GM12878 (cell line): Measurements from ENCODE around the gene LMF1. TPM values are rescaled to one million over a fixed set of nuclear protein-coding genes. Genes with fewer than 3 reads are reported as not detected.

Source experiments
- ATAC-seq: fragments of 200-7000 bp; cut with Tn5 transposase; 3 replicates; pipeline ENCODE4 v1.9.1; 2020; ENCODE audit warnings: mild to moderate bottlenecking, moderate library complexity
- BruUV-seq: library from RNA; stranded (reverse); fragments of 400-500 nt; replicated peaks from 2 replicates; lab custom pipeline; 2021; lab: Mats Ljungman, UMichigan
- CTCF ChIA-PET: fragments of 300-600 bp; sonication (Branson Sonifier 250); formaldehyde crosslinking; extraction: SDS; loops from one replicate; lab custom pipeline; 2021; ENCODE audit warnings: inconsistent platforms; lab: Yijun Ruan, JAX
- POLR2A ChIA-PET: fragments of 350-600 bp; formaldehyde crosslinking; extraction: SDS; loops from one replicate; lab custom pipeline; 2021; ENCODE audit warnings: inconsistent platforms; lab: Charles Lee
- RAD21 ChIA-PET: fragments of 300-600 bp; sonication (Branson Sonifier 250); formaldehyde crosslinking; loops from one replicate; lab custom pipeline; 2023; ENCODE audit warnings: antibody characterized with exemption; ENCODE audit not compliant: unreplicated experiment; lab: Charles Lee
- SMC1A ChIA-PET: fragments of 300-600 bp; sonication (Branson Sonifier 250); formaldehyde crosslinking; loops from one replicate; lab custom pipeline; 2023; ENCODE audit not compliant: unreplicated experiment, uncharacterized antibody; lab: Charles Lee
- DNase-seq: peaks from one replicate; pipeline ENCODE4 v3.0.0-alpha.2; 2011; ENCODE audit warnings: low read depth, low spot score
- FAIRE-seq: peaks from 3 replicates; lab custom pipeline; 2011; peaks lifted over from hg19 to GRCh38; lab: Jason Lieb, UNC
- H2AFZ ChIP-seq: 2 replicates; pipeline ENCODE4 v1.6.0; 2011; ENCODE audit warnings: low read depth, low read length, control low read depth; ENCODE audit not compliant: control insufficient read depth
- H3K27ac ChIP-seq: 2 replicates; pipeline ENCODE4 v1.5.1; 2011; ENCODE audit warnings: control low read depth; ENCODE audit not compliant: control insufficient read depth, insufficient read depth
- H3K27me3 ChIP-seq, 2 experiments: replicated peaks in 1 of 2; 2 replicates each; pipeline versions ENCODE4 v1.6.0 to v1.6.1; 2011; ENCODE audit warnings: low read length in 1 of 2; ENCODE audit not compliant: control insufficient read depth in 2 of 2, insufficient read depth in 2 of 2
- H3K36me3 ChIP-seq, 2 experiments: 2 replicates each; pipeline ENCODE4 v1.5.1; 2011; ENCODE audit warnings: low read length in 1 of 2; ENCODE audit not compliant: control insufficient read depth in 2 of 2, insufficient read depth in 2 of 2
- H3K4me1 ChIP-seq: 2 replicates; pipeline ENCODE4 v1.6.1; 2011; ENCODE audit warnings: mild to moderate bottlenecking, low read length, moderate library complexity, mixed read lengths; ENCODE audit not compliant: control insufficient read depth, insufficient read depth
- H3K4me2 ChIP-seq: 2 replicates; pipeline ENCODE4 v1.6.0; 2011; ENCODE audit warnings: control low read depth; ENCODE audit not compliant: control insufficient read depth, insufficient read depth
- H3K4me3 ChIP-seq: fragments of 200-600 bp; sonication (generic); 2 replicates; pipeline ENCODE4 v1.5.1; 2016
- H3K79me2 ChIP-seq: 2 replicates; pipeline ENCODE4 v1.6.0; 2011; ENCODE audit warnings: low read length; ENCODE audit not compliant: control insufficient read depth, insufficient read depth
- H3K9ac ChIP-seq: 2 replicates; pipeline ENCODE4 v1.8.0; 2011; ENCODE audit warnings: low read length, control low read depth, mixed read lengths; ENCODE audit not compliant: control insufficient read depth, insufficient read depth
- H3K9me3 ChIP-seq: replicated peaks from 3 replicates; pipeline ENCODE4 v1.5.1; 2011; ENCODE audit warnings: mild to moderate bottlenecking, low read length; ENCODE audit not compliant: control insufficient read depth, insufficient read depth
- H4K20me1 ChIP-seq: 2 replicates; pipeline ENCODE4 v1.6.0; 2011; ENCODE audit not compliant: control insufficient read depth, insufficient read depth
- ASH2L ChIP-seq: fragments of 300-600, 200-600 bp; sonication (generic); IDR thresholded peaks from 2 replicates; pipeline ENCODE4 v1.6.1; 2017; ENCODE audit warnings: low read depth, mild to moderate bottlenecking, borderline replicate concordance
- BCL11A ChIP-seq: IDR thresholded peaks from 2 replicates; pipeline ENCODE4 v1.6.1; 2011; ENCODE audit warnings: low read depth, low read length
- BMI1 ChIP-seq: fragments of 450-650 bp; IDR thresholded peaks from 2 replicates; pipeline ENCODE4 v1.6.1; 2016; ENCODE audit warnings: mild to moderate bottlenecking, moderate library complexity, borderline replicate concordance
- CBX5 ChIP-seq: sonication (generic); IDR thresholded peaks from 2 replicates; pipeline ENCODE4 v1.6.1; 2016; ENCODE audit warnings: low read depth, moderate library complexity, mild to moderate bottlenecking, inconsistent platforms
- FOXK2 ChIP-seq: fragments of 450-650 bp; IDR thresholded peaks from 2 replicates; pipeline ENCODE4 v1.6.1; 2017; ENCODE audit warnings: mild to moderate bottlenecking, moderate library complexity
- HDGF ChIP-seq: fragments of 450-650 bp; IDR thresholded peaks from 2 replicates; pipeline ENCODE4 v1.6.1; 2016; ENCODE audit warnings: antibody characterized with exemption
- IKZF1 ChIP-seq: fragments of 450-650 bp; conservative IDR thresholded peaks from 2 replicates; pipeline ENCODE4 v1.6.1; 2017; ENCODE audit warnings: antibody characterized with exemption, mild to moderate bottlenecking
- LARP7 ChIP-seq: fragments of 450-650 bp; IDR thresholded peaks from 2 replicates; pipeline ENCODE4 v1.6.1; 2017; ENCODE audit warnings: mild to moderate bottlenecking
- NR2C2 ChIP-seq: IDR thresholded peaks from 2 replicates; pipeline ENCODE4 v1.6.1; 2011; ENCODE audit warnings: borderline replicate concordance, low read depth; ENCODE audit not compliant: control insufficient read depth, insufficient read length
- NRF1 ChIP-seq: conservative IDR thresholded peaks from 2 replicates; pipeline ENCODE4 v1.6.1; 2011; ENCODE audit warnings: mild to moderate bottlenecking, low read depth, low read length, improper control_type of control experiment
- POLR2A ChIP-seq: IDR thresholded peaks from 2 replicates; pipeline ENCODE4 v1.6.1; 2011; ENCODE audit warnings: low read depth, mild to moderate bottlenecking, low read length
- RAD51 ChIP-seq: fragments of 450-650 bp; IDR thresholded peaks from 2 replicates; pipeline ENCODE4 v1.6.1; 2016; ENCODE audit warnings: moderate library complexity, mild to moderate bottlenecking, inconsistent platforms
- SMC3 ChIP-seq: IDR thresholded peaks from 2 replicates; pipeline ENCODE4 v1.6.1; 2011; ENCODE audit warnings: low read length, improper control_type of control experiment, borderline replicate concordance
- STAT1 ChIP-seq: fragments of 450-650 bp; conservative IDR thresholded peaks from 2 replicates; pipeline ENCODE4 v1.6.1; 2014; ENCODE audit warnings: antibody characterized with exemption, mild to moderate bottlenecking
- ZSCAN29 ChIP-seq: fragments of 450-650 bp; IDR thresholded peaks from 2 replicates; pipeline ENCODE4 v1.6.1; 2017; ENCODE audit warnings: mild to moderate bottlenecking, moderate library complexity
- WGBS: methylation state at CpG from one replicate; pipeline ENCODE4 v1.1.6; 2016; ENCODE audit warnings: low lambda C conversion rate; ENCODE audit not compliant: insufficient replicate concordance, insufficient coverage; ENCODE audit errors: missing lambda C conversion rate; 5-methylcytosine and 5-hydroxymethylcytosine counted together
- in situ Hi-C: fragments of 300-500 bp; cut with MboI; formaldehyde crosslinking; loops from 9 replicates; pipeline ENCODE4 v1.14.3; 2018; ENCODE audit warnings: mixed read lengths
- intact Hi-C: fragments of 100-400 bp; cut with micrococcal nuclease; formaldehyde crosslinking; loops from one replicate; pipeline ENCODE4 v1.14.2; 2022; ENCODE audit not compliant: unreplicated experiment
- polyA plus RNA-seq, 11 experiments: library from polyadenylated mRNA; depleted of rRNA in 4 of 11; unstranded in 6 of 11; stranded (reverse) in 5 of 11; fragments of >200 nt; fragmentation: Nextera tagmentation in 4 of 11; fragmentation: Illumina TruSeq in 1 of 11; extraction: Ambion mirVana in 4 of 11; extraction: Trizol in 1 of 11; gene quantifications; 1 replicate in 1 of 11; 2 replicates in 10 of 11; pipeline versions ENCODE4 v1.2.1 to v1.2.3, GENCODE V29; 2011 to 2016; ENCODE audit warnings: inconsistent platforms in 2 of 11, missing spikeins in 2 of 11, low read depth in 1 of 11
- total RNA-seq, 4 experiments: library from RNA; depleted of rRNA in 3 of 4; stranded (reverse); fragments of >200 nt in 3 of 4; fragmentation: Illumina TruSeq in 1 of 4; extraction: Trizol in 1 of 4; gene quantifications; 2 replicates each; pipeline versions ENCODE4 v1.2.1 to v1.2.3, GENCODE V29; 2013 to 2021
- TF ChIP-seq, protein P1 (sequence below): IDR thresholded peaks from 2 replicates; pipeline ENCODE4 v1.6.1; 2012; ENCODE audit warnings: low read depth, low read length, improper control_type of control experiment
- TF ChIP-seq, protein P2 (sequence below): fragments of 450-650 bp; IDR thresholded peaks from 2 replicates; pipeline ENCODE4 v1.6.1; 2018; ENCODE audit warnings: borderline replicate concordance, mild to moderate bottlenecking; ENCODE audit not compliant: partially characterized antibody
- TF ChIP-seq, protein P3 (sequence below): IDR thresholded peaks from 2 replicates; pipeline ENCODE4 v1.6.1; 2012; ENCODE audit warnings: low read depth, low read length, improper control_type of control experiment
- TF ChIP-seq, protein P4 (sequence below): fragments of 450-650 bp; formaldehyde crosslinking; IDR thresholded peaks from 2 replicates; pipeline ENCODE4 v1.4.0; 2022; ENCODE audit warnings: mild to moderate bottlenecking, moderate library complexity

The LMF1 gene
- total and polyA plus RNA-seq, 10 of the 15 experiments (the other 5 are each of a cell fraction or from before 2014, with no cell fraction given), result 0.18 to 3.2 (median 1.4) TPM; not detected in 1

DNA sequence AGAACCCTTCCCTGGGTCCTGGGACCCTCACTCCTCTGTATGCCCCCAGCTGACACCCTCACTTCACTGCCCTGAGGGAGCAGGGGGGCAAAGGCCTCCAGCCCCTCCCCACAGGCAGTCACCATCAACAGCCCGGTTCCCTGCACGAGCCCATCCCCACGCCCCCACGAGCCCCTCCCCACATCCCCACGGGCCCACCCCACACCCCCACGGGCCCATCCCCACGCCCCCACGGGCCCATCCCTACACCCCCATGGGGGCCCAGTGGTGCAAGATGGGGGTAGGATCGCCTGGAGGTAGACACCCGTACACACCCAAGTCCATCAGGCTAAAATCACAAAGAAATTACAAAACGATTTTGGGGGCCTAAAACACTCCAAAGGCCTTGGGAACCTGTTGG is 42.3 kb downstream of the LMF1 start:
- Histone ChIP-seq H2AFZ (no peak overlapping the region), H3K27ac (no peak overlapping the region), H4K20me1 (no peaks in the 10 kb centered on the region), H3K9me3 (no peaks in the 10 kb centered on the region; the same call in 2 of the 3 replicates), H3K4me2 (no peak overlapping the region), H3K36me3 (no peaks in the 10 kb centered on the region), H3K27me3 (no peaks in the 10 kb centered on the region), H3K4me1 (no peaks in the 10 kb centered on the region), H3K4me3 (no peak overlapping the region), H3K9ac (no peak overlapping the region), H3K79me2 (no peaks in the 10 kb centered on the region)
- ATAC-seq (no peak), DNase-seq (no peak), FAIRE-seq (no peak)
- ChIA-PET SMC1A (no interaction called here), POLR2A (no interaction called here), RAD21 (no interaction called here), CTCF (no interaction called here)
- WGBS, result 67% methylated on average over 3 of the region's 11 CpGs
- BruUV-seq, result no TSS peak
- in situ Hi-C loops (no loop called here), intact Hi-C loops (no loop called here)
- TF ChIP-seq HDGF (no peak), LARP7 (no peak), STAT1 (no peak), BMI1 (no peak), BCL11A (no peak), SMC3 (no peak), IKZF1 (no peak), NRF1 (no peak), ZSCAN29 (no peak), POLR2A (no peak), RAD51 (no peak), FOXK2 (no peak), NR2C2 (no peak), CBX5 (no peak), ASH2L (no peak)
- TF ChIP-seq, protein P1, sequence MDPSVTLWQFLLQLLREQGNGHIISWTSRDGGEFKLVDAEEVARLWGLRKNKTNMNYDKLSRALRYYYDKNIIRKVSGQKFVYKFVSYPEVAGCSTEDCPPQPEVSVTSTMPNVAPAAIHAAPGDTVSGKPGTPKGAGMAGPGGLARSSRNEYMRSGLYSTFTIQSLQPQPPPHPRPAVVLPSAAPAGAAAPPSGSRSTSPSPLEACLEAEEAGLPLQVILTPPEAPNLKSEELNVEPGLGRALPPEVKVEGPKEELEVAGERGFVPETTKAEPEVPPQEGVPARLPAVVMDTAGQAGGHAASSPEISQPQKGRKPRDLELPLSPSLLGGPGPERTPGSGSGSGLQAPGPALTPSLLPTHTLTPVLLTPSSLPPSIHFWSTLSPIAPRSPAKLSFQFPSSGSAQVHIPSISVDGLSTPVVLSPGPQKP, result no peak
- TF ChIP-seq, protein P2, sequence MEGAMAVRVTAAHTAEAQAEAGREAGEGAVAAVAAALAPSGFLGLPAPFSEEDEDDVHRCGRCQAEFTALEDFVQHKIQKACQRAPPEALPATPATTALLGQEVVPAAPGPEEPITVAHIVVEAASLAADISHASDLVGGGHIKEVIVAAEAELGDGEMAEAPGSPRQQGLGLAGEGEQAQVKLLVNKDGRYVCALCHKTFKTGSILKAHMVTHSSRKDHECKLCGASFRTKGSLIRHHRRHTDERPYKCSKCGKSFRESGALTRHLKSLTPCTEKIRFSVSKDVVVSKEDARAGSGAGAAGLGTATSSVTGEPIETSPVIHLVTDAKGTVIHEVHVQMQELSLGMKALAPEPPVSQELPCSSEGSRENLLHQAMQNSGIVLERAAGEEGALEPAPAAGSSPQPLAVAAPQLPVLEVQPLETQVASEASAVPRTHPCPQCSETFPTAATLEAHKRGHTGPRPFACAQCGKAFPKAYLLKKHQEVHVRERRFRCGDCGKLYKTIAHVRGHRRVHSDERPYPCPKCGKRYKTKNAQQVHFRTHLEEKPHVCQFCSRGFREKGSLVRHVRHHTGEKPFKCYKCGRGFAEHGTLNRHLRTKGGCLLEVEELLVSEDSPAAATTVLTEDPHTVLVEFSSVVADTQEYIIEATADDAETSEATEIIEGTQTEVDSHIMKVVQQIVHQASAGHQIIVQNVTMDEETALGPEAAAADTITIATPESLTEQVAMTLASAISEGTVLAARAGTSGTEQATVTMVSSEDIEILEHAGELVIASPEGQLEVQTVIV, result no peak
- TF ChIP-seq, protein P3, sequence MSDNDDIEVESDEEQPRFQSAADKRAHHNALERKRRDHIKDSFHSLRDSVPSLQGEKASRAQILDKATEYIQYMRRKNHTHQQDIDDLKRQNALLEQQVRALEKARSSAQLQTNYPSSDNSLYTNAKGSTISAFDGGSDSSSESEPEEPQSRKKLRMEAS, result no peak
- TF ChIP-seq, protein P4, sequence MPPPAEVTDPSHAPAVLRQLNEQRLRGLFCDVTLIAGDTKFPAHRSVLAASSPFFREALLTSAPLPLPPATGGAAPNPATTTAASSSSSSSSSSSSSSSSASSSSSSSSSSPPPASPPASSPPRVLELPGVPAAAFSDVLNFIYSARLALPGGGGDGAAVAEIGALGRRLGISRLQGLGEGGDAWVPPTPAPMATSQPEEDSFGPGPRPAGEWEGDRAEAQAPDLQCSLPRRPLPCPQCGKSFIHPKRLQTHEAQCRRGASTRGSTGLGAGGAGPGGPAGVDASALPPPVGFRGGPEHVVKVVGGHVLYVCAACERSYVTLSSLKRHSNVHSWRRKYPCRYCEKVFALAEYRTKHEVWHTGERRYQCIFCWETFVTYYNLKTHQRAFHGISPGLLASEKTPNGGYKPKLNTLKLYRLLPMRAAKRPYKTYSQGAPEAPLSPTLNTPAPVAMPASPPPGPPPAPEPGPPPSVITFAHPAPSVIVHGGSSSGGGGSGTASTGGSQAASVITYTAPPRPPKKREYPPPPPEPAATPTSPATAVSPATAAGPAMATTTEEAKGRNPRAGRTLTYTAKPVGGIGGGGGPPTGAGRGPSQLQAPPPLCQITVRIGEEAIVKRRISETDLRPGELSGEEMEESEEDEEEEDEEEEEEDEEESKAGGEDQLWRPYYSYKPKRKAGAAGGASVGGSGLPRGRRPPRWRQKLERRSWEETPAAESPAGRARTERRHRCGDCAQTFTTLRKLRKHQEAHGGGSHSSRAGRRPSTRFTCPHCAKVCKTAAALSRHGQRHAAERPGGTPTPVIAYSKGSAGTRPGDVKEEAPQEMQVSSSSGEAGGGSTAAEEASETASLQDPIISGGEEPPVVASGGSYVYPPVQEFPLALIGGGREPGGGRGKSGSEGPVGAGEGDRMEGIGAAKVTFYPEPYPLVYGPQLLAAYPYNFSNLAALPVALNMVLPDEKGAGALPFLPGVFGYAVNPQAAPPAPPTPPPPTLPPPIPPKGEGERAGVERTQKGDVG (CRISPR knock-in tag), result no peak
